Measurements from ENCODE around the gene ADGRV1.

- no peak for TF ChIP-seq ZNF768 (tag by site-specific recombination; IDR thresholded peaks at IDR 0.05)
- TF ChIP-seq CTCF (tag by site-specific recombination; IDR thresholded peaks at IDR 0.05) = no peak
- TF ChIP-seq ZNF521 (tag by site-specific recombination; IDR thresholded peaks at IDR 0.05) = no peak
- no peak for TF ChIP-seq ZNF610 (tag by site-specific recombination; IDR thresholded peaks at IDR 0.05; ENCODE audit: borderline replicate concordance)
- TF ChIP-seq ZNF341 (tag by site-specific recombination; IDR thresholded peaks at IDR 0.05; ENCODE audit: low read depth) = no peak
- no peak for TF ChIP-seq ZNF677 (tag by site-specific recombination; IDR thresholded peaks at IDR 0.05)
- TF ChIP-seq ATF2 (tag by site-specific recombination; IDR thresholded peaks at IDR 0.05; ENCODE audit: low read depth) = no peak
- no peak for TF ChIP-seq ZNF558 (tag by site-specific recombination; IDR thresholded peaks at IDR 0.05)
- TF ChIP-seq ZSCAN23 (tag by site-specific recombination; IDR thresholded peaks at IDR 0.05) = no peak
These were observed 567.9 kb downstream of the ADGRV1 start for GRCh38 chr5:91126448-91126847.
